ENCODE results near the gene TSPO. TPM values are rescaled to one million over a fixed set of nuclear protein-coding genes. Genes with fewer than 3 reads are reported as not detected.
A peak's percentile ranks its signal among the peaks of the same experiment; 100 is the strongest.

Gene TSPO
- total and polyA plus RNA-seq, 9 of the 15 experiments (the other 6 are each of a cell fraction or from before 2014, with no cell fraction given), result 4.9 to 126 (median 25.3) TPM

DNA sequence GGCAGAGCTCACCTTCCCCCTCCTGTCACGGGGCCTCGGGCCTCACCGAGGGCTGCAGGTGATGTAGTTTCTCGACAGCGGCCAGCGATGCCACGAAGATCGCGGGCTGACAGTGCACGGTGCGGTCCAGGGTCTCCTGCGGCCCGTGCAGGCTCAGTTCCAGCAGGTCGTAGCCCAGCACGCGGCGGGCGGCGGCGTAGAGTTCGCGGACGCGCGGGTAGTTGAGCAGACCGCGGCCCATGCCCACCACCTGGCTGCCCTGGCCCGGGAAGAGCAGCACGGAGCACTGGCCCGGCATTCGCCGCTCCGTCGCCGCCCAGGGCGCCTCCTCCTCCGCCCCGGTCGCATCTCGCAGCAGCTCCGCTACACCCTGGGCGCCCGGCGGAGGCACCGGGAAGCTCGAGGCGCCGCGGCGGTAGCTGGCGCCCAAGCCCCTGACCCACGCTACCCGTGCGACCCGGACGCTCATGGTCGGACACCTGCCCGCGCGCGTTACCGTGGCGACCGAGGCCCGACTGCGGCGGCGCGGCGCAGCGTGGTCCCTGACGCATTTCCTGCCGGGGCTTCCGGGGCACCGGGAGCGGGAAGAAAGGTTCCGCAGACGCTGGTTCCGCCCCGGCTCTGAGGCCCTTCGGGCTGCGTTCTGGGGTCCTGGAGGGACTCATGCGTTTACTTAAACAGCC lies 8.3 kb upstream of the TSPO start, which contains the start of gene MCAT (continued):
- TF ChIP-seq, protein P1, sequence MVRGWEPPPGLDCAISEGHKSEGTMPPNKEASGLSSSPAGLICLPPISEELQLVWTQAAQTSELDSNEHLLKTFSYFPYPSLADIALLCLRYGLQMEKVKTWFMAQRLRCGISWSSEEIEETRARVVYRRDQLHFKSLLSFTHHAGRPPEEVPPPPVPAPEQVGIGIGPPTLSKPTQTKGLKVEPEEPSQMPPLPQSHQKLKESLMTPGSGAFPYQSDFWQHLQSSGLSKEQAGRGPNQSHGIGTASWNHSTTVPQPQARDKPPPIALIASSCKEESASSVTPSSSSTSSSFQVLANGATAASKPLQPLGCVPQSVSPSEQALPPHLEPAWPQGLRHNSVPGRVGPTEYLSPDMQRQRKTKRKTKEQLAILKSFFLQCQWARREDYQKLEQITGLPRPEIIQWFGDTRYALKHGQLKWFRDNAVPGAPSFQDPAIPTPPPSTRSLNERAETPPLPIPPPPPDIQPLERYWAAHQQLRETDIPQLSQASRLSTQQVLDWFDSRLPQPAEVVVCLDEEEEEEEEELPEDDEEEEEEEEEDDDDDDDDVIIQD (CRISPR knock-in tag; IDR thresholded peaks at IDR 0.05), result no peak
- TF ChIP-seq PYGO2 (tag; IDR thresholded peaks at IDR 0.05), result no peak
- no peak for TF ChIP-seq SETDB1 (IDR thresholded peaks at IDR 0.05; ENCODE audit: low read length)
- TF ChIP-seq, protein P2, sequence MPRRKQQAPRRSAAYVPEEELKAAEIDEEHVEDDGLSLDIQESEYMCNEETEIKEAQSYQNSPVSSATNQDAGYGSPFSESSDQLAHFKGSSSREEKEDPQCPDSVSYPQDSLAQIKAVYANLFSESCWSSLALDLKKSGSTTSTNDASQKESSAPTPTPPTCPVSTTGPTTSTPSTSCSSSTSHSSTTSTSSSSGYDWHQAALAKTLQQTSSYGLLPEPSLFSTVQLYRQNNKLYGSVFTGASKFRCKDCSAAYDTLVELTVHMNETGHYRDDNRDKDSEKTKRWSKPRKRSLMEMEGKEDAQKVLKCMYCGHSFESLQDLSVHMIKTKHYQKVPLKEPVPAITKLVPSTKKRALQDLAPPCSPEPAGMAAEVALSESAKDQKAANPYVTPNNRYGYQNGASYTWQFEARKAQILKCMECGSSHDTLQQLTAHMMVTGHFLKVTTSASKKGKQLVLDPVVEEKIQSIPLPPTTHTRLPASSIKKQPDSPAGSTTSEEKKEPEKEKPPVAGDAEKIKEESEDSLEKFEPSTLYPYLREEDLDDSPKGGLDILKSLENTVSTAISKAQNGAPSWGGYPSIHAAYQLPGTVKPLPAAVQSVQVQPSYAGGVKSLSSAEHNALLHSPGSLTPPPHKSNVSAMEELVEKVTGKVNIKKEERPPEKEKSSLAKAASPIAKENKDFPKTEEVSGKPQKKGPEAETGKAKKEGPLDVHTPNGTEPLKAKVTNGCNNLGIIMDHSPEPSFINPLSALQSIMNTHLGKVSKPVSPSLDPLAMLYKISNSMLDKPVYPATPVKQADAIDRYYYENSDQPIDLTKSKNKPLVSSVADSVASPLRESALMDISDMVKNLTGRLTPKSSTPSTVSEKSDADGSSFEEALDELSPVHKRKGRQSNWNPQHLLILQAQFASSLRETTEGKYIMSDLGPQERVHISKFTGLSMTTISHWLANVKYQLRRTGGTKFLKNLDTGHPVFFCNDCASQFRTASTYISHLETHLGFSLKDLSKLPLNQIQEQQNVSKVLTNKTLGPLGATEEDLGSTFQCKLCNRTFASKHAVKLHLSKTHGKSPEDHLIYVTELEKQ (CRISPR knock-in tag; IDR thresholded peaks at IDR 0.05), result no peak
- no peak for TF ChIP-seq GTF2F1 (IDR thresholded peaks at IDR 0.05; ENCODE audit: low read depth, low read length)
- TF ChIP-seq CTCF (IDR thresholded peaks at IDR 0.05 in 2 of 3, conservative IDR thresholded peaks at IDR 0.05 in 1 of 3; ENCODE audit: insufficient read depth in 2 of 3, low read depth in 1 of 3, low read length in 3 of 3), result 0 out of 6 replicates have a peak, but pooled peaks of 1 of the 3 experiments have one; percentile 3
- TF ChIP-seq EHMT2 (IDR thresholded peaks at IDR 0.05), result no peak
- TF ChIP-seq THRB (CRISPR knock-in tag; conservative IDR thresholded peaks at IDR 0.05), result no peak
- TF ChIP-seq XRCC5 (IDR thresholded peaks at IDR 0.05; ENCODE audit: low read depth, low read length), result no peak
- no peak for TF ChIP-seq ZNF518B (CRISPR knock-in tag; IDR thresholded peaks at IDR 0.05)
- TF ChIP-seq CBX1 (IDR thresholded peaks at IDR 0.05; ENCODE audit: low read depth), result no peak; the same call in 1 of the 2 replicates
